K562 (cell line): Measurements from ENCODE around the gene TMOD3. TPM values are rescaled to one million over a fixed set of nuclear protein-coding genes. Genes with fewer than 3 reads are reported as not detected.

Experiments used
- ATAC-seq: fragments of 200-7000 bp; cut with Tn5 transposase; 3 replicates; pipeline ENCODE4 v1.9.1; 2020; ENCODE audit warnings: moderate library complexity
- BruUV-seq: library from RNA; stranded (reverse); fragments of 400-500 nt; replicated peaks from 2 replicates; lab custom pipeline; 2021; lab: Mats Ljungman, UMichigan
- CTCF ChIA-PET: fragments of 300-600 bp; formaldehyde crosslinking; extraction: SDS; loops from one replicate; lab custom pipeline; 2021; ENCODE audit warnings: low intra/inter-chr PET ratio; lab: Yijun Ruan, JAX
- POLR2A ChIA-PET: fragments of 300-600, 350-650 bp; sonication (Branson Sonifier 250); formaldehyde crosslinking; extraction: SDS; loops from one replicate; lab custom pipeline; 2021; ENCODE audit warnings: antibody characterized with exemption, inconsistent platforms; lab: Yijun Ruan, JAX
- DNase-seq, 4 experiments: peaks; one replicate each; pipeline versions ENCODE4 v3.0.0 to v3.0.0-alpha.2; 2011 to 2018; ENCODE audit warnings: low spot score in 3 of 4, mixed read lengths in 3 of 4; ENCODE audit errors: extremely low read depth in 1 of 4
- FAIRE-seq: peaks from 2 replicates; lab custom pipeline; 2011; peaks lifted over from hg19 to GRCh38; lab: Jason Lieb, UNC
- H2AFZ ChIP-seq: 2 replicates; pipeline ENCODE4 v1.6.0; 2011; ENCODE audit warnings: low read depth, low read length, control low read depth, inconsistent platforms
- H3K27ac ChIP-seq: fragments of 200-600 bp; 3 replicates; pipeline ENCODE4 v1.8.0; 2011; ENCODE audit warnings: low read depth, mild to moderate bottlenecking, control low read depth, inconsistent platforms, low read length, moderate library complexity, mixed read lengths; ENCODE audit errors: extremely low read depth
- H3K27me3 ChIP-seq, 2 experiments: fragments of 300-600 bp in 1 of 2; 2 replicates in 1 of 2; 3 replicates in 1 of 2; pipeline versions ENCODE4 v1.6.0 to v1.8.0; 2011; ENCODE audit warnings: inconsistent platforms in 2 of 2, low read length in 2 of 2, mild to moderate bottlenecking in 1 of 2, mixed read lengths in 1 of 2, moderate library complexity in 1 of 2; ENCODE audit not compliant: control insufficient read depth in 2 of 2, insufficient read depth in 2 of 2
- H3K36me3 ChIP-seq: fragments of 300-600 bp; 3 replicates; pipeline ENCODE4 v1.8.0; 2011; ENCODE audit warnings: mild to moderate bottlenecking, low read length, inconsistent platforms; ENCODE audit not compliant: control insufficient read depth, insufficient read depth
- H3K4me1 ChIP-seq, 2 experiments: fragments of 200-600 bp in 1 of 2; replicated peaks in 1 of 2; 2 replicates in 1 of 2; 3 replicates in 1 of 2; pipeline versions ENCODE4 v1.5.1 to v1.8.0; 2011; ENCODE audit warnings: inconsistent platforms in 2 of 2, low read length in 2 of 2, mild to moderate bottlenecking in 1 of 2, mixed read lengths in 1 of 2, moderate library complexity in 1 of 2; ENCODE audit not compliant: control insufficient read depth in 2 of 2, insufficient read depth in 2 of 2
- H3K4me2 ChIP-seq: 2 replicates; pipeline ENCODE4 v1.6.1; 2011; ENCODE audit warnings: low read length, control low read depth, inconsistent platforms, mixed read lengths; ENCODE audit not compliant: insufficient read depth
- H3K4me3 ChIP-seq: fragments of 200-600 bp; sonication (generic), shearing (Covaris generic); 2 replicates; pipeline ENCODE4 v1.5.1; 2016; ENCODE audit warnings: control low read depth, inconsistent platforms
- H3K79me2 ChIP-seq: fragments of 200-600 bp; 3 replicates; pipeline ENCODE4 v1.8.0; 2011; ENCODE audit warnings: low read length, inconsistent platforms; ENCODE audit not compliant: control insufficient read depth, insufficient read depth
- H3K9ac ChIP-seq, 2 experiments: 2 replicates each; pipeline versions ENCODE4 v1.6.0 to v1.6.1; 2011; ENCODE audit warnings: low read depth in 2 of 2, low read length in 2 of 2, control low read depth in 1 of 2, inconsistent platforms in 1 of 2, mild to moderate bottlenecking in 1 of 2, mixed read lengths in 1 of 2; ENCODE audit not compliant: insufficient read depth in 1 of 2
- H3K9me1 ChIP-seq: one replicate; pipeline ENCODE4 v1.6.0; 2011; ENCODE audit warnings: inconsistent platforms, mild to moderate bottlenecking, low read length, moderate library complexity; ENCODE audit not compliant: control insufficient read depth, insufficient read depth
- H3K9me3 ChIP-seq: replicated peaks from 2 replicates; pipeline ENCODE4 v1.5.1; 2011; ENCODE audit warnings: low read depth, low read length, inconsistent platforms; ENCODE audit not compliant: control insufficient read depth, insufficient read depth
- H4K20me1 ChIP-seq: replicated peaks from 2 replicates; pipeline ENCODE4 v1.6.1; 2011; ENCODE audit warnings: low read length, inconsistent platforms, mixed read lengths; ENCODE audit not compliant: control insufficient read depth, insufficient read depth
- MCM2 ChIP-seq: fragments of 450-650 bp; IDR thresholded peaks from 2 replicates; pipeline ENCODE4 v1.6.1; 2017; ENCODE audit warnings: low read depth, mild to moderate bottlenecking
- PRDM10 ChIP-seq: fragments of 450-650 bp; IDR thresholded peaks from 2 replicates; pipeline ENCODE4 v1.6.1; 2018; ENCODE audit not compliant: partially characterized antibody
- ZBTB26 ChIP-seq: fragments of 450-650 bp; formaldehyde crosslinking; IDR thresholded peaks from 2 replicates; pipeline ENCODE4 v1.4.0; 2022; ENCODE audit warnings: missing genetic modification characterization
- ZNF143 ChIP-seq: sonication (generic); formaldehyde crosslinking; IDR thresholded peaks from 2 replicates; pipeline ENCODE4 v1.9.0; 2022; ENCODE audit warnings: mild to moderate bottlenecking, missing genetic modification reagents
- ZNF57 ChIP-seq: fragments of 450-650 bp; formaldehyde crosslinking; IDR thresholded peaks from 2 replicates; pipeline ENCODE4 v1.4.0; 2020; ENCODE audit warnings: mild to moderate bottlenecking, moderate library complexity
- WGBS: fragments of 100-300 bp; shearing (Covaris generic); methylation state at CpG from one replicate; pipeline ENCODE4 v1.1.6; 2016; ENCODE audit warnings: low coverage, mixed read lengths; ENCODE audit not compliant: insufficient coverage; ENCODE audit errors: missing lambda C conversion rate; 5-methylcytosine and 5-hydroxymethylcytosine counted together
- in situ Hi-C: fragments of 300-500 bp; cut with MboI; formaldehyde crosslinking; loops from 4 replicates; pipeline ENCODE4 v1.15.0; 2018; ENCODE audit warnings: inconsistent platforms, mixed read lengths
- intact Hi-C: fragments of 100-400 bp; cut with micrococcal nuclease; formaldehyde crosslinking; loops from 2 replicates; pipeline ENCODE4 v1.14.2; 2022
- polyA plus RNA-seq, 8 experiments: library from polyadenylated mRNA; depleted of rRNA in 4 of 8; stranded (reverse) in 5 of 8; unstranded in 3 of 8; fragments of >200 nt; fragmentation: Nextera tagmentation in 2 of 8; fragmentation: Illumina TruSeq in 1 of 8; extraction: Ambion mirVana in 2 of 8; extraction: Trizol in 1 of 8; gene quantifications; 2 replicates each; pipeline versions ENCODE4 v1.2.1 to v1.2.3, GENCODE V29; 2011 to 2014; ENCODE audit warnings: inconsistent platforms in 1 of 8, missing spikeins in 1 of 8
- total RNA-seq, 7 experiments: library from RNA; depleted of rRNA in 6 of 7; stranded (reverse); fragments of >200 nt in 6 of 7; fragmentation: Illumina TruSeq in 2 of 7; extraction: Trizol in 2 of 7; gene quantifications; 2 replicates each; pipeline versions ENCODE4 v1.2.1 to v1.2.3, GENCODE V29; 2011 to 2021; ENCODE audit warnings: low replicate concordance in 1 of 7

TMOD3 gene
- total and polyA plus RNA-seq, 9 of the 15 experiments (the other 6 are each of a cell fraction or from before 2014, with no cell fraction given) = 6.8 to 45.0 (median 30.9) TPM

- Histone ChIP-seq H3K4me3 (no peak overlapping the region), H3K9me3 (no peaks in the 10 kb centered on the region), H3K27me3 (no peaks in the 10 kb centered on the region), H3K9me1 (no peaks in the 10 kb centered on the region), H3K4me2 (no peak overlapping the region), H3K79me2 (peaks cover 88% of the 10 kb centered on the region), H3K9ac (no peak overlapping the region), H3K4me1 (peaks cover 4 to 36% of the 10 kb centered on the region in 2 experiments; a peak in 4 of 5 replicates), H3K27ac (no peak overlapping the region), H2AFZ (no peak overlapping the region), H3K36me3 (no peaks in the 10 kb centered on the region), H4K20me1 (peaks cover 16% of the 10 kb centered on the region)
- in situ Hi-C loops = no loop called here
- BruUV-seq = no TSS peak
- FAIRE-seq = no peak
- ATAC-seq = no peak
- 70% methylated on average over 3 of the region's 3 CpGs for WGBS
- no peak for DNase-seq
- POLR2A ChIA-PET = no interaction called here
- TF ChIP-seq ZBTB26 (CRISPR knock-in tag) = no peak
- no peak for TF ChIP-seq MCM2
- TF ChIP-seq ZNF143 (CRISPR knock-in tag) = no peak
- TF ChIP-seq PRDM10 = no peak
- no peak for TF ChIP-seq ZNF57
- intact Hi-C loops = no loop called here
- CTCF ChIA-PET = no interaction called here
Observed at GRCh38 chr15:51848811-51849210, 19.4 kb downstream of the TMOD3 start.
